ENCODE results near the gene EHF.

The EHF gene

GRCh38 chr11:34636127-34636526 is 15.2 kb downstream of the EHF start:
- no peak for DNase-seq (ENCODE audit: low spot score)
- Histone ChIP-seq H3K4me2 (ENCODE audit: insufficient read depth, low read length, poor library complexity, severe bottlenecking) (no peak overlapping the region), H3K36me3 (replicated peaks in 1 of 2; ENCODE audit: control insufficient read depth in 2 of 2, insufficient read depth in 2 of 2, low read length in 2 of 2) (no peaks in the 10 kb centered on the region), H2AFZ (ENCODE audit: low read length) (no peak overlapping the region), H3K9me3 (replicated peaks in 1 of 2; ENCODE audit: control insufficient read depth in 2 of 2, insufficient read depth in 1 of 2, low read depth in 1 of 2, low read length in 2 of 2) (no peaks in the 10 kb centered on the region), H3K18ac (ENCODE audit: low read length) (no peak overlapping the region), H2BK12ac (ENCODE audit: low read length) (no peak overlapping the region), H2BK15ac (ENCODE audit: low read length) (no peak overlapping the region), H3K27me3 (ENCODE audit: control insufficient read depth in 3 of 3, insufficient read depth in 3 of 3, low read depth in 1 of 3, low read length in 3 of 3) (no peaks in the 10 kb centered on the region), H3K4me3 (ENCODE audit: low read length in 2 of 2) (no peak overlapping the region), H2BK120ac (ENCODE audit: low read depth, low read length) (no peak overlapping the region), H4K8ac (ENCODE audit: low read depth, low read length) (no peak overlapping the region), H3K27ac (replicated peaks; ENCODE audit: low read length) (no peak overlapping the region), H2AK5ac (ENCODE audit: low read depth, low read length) (no peak overlapping the region), H3K14ac (ENCODE audit: low read length) (no peak overlapping the region), H3K4me1 (ENCODE audit: control insufficient read depth in 2 of 2, insufficient read depth in 1 of 2, low read depth in 1 of 2, low read length in 2 of 2) (peaks cover 9% of the 10 kb centered on the region in 2 donors), H3K79me1 (ENCODE audit: low read depth, low read length) (no peaks in the 10 kb centered on the region), H3K9ac (ENCODE audit: low read depth, low read length, poor library complexity) (no peak overlapping the region), H3K23ac (ENCODE audit: low read depth, low read length, poor library complexity) (no peak overlapping the region), H4K91ac (ENCODE audit: low read depth, low read length, poor library complexity) (no peak overlapping the region), H2BK5ac (ENCODE audit: low read length) (no peak overlapping the region), H3K4ac (ENCODE audit: low read length) (no peak overlapping the region)
- WGBS, 2 donors (ENCODE audit: extremely low coverage in 2 of 2, insufficient read length in 2 of 2, insufficient replicate concordance in 1 of 2), result no CpG with 5 or more reads among the region's 1 CpG

DNA sequence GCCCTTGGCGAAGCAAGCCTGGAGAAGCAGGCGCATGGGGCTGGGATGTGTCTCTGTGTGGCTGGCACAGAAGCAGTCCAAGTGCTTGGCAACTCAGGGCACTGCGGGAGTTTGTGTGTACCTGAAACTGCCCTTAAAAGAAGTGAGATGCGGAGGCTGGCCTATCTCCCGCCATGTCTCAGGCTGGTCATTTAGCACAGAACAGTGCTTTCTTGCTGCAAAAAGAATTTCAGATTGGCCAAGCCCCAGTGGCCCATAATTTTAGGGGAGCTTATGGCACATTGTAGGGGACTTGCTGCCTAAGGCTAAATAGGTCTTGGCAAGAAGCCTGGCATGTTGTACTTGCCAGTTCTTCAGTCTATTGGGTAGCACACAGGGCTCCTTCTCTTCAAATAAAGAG is 16.4 kb downstream of the EHF start:
- Histone ChIP-seq H3K4me3 (ENCODE audit: low read length in 2 of 2) (no peak overlapping the region), H2AFZ (ENCODE audit: low read length) (no peak overlapping the region), H3K27ac (replicated peaks; ENCODE audit: low read length) (no peak overlapping the region), H3K9ac (ENCODE audit: low read depth, low read length, poor library complexity) (no peak overlapping the region), H2AK5ac (ENCODE audit: low read depth, low read length) (peak overlapping the region; percentile 14), H3K4me2 (ENCODE audit: insufficient read depth, low read length, poor library complexity, severe bottlenecking) (no peak overlapping the region), H2BK120ac (ENCODE audit: low read depth, low read length) (no peak overlapping the region), H4K8ac (ENCODE audit: low read depth, low read length) (no peak overlapping the region), H2BK12ac (ENCODE audit: low read length) (no peak overlapping the region), H3K4ac (ENCODE audit: low read length) (no peak overlapping the region), H3K23ac (ENCODE audit: low read depth, low read length, poor library complexity) (peak overlapping the region; percentile 18), H3K79me1 (ENCODE audit: low read depth, low read length) (no peaks in the 10 kb centered on the region), H4K91ac (ENCODE audit: low read depth, low read length, poor library complexity) (no peak overlapping the region), H3K27me3 (ENCODE audit: control insufficient read depth in 3 of 3, insufficient read depth in 3 of 3, low read depth in 1 of 3, low read length in 3 of 3) (no peaks in the 10 kb centered on the region), H3K36me3 (replicated peaks in 1 of 2; ENCODE audit: control insufficient read depth in 2 of 2, insufficient read depth in 2 of 2, low read length in 2 of 2) (no peaks in the 10 kb centered on the region), H3K14ac (ENCODE audit: low read length) (no peak overlapping the region), H3K9me3 (replicated peaks in 1 of 2; ENCODE audit: control insufficient read depth in 2 of 2, insufficient read depth in 1 of 2, low read depth in 1 of 2, low read length in 2 of 2) (no peaks in the 10 kb centered on the region), H2BK15ac (ENCODE audit: low read length) (no peak overlapping the region), H2BK5ac (ENCODE audit: low read length) (no peak overlapping the region), H3K18ac (ENCODE audit: low read length) (peak overlapping the region; percentile 66), H3K4me1 (ENCODE audit: control insufficient read depth in 2 of 2, insufficient read depth in 1 of 2, low read depth in 1 of 2, low read length in 2 of 2) (peaks cover 6% of the 10 kb centered on the region in 2 donors)
- no CpG with 5 or more reads among the region's 5 CpGs for WGBS, 2 donors (ENCODE audit: extremely low coverage in 2 of 2, insufficient read length in 2 of 2, insufficient replicate concordance in 1 of 2)
- no peak for DNase-seq (ENCODE audit: low spot score)

DNA sequence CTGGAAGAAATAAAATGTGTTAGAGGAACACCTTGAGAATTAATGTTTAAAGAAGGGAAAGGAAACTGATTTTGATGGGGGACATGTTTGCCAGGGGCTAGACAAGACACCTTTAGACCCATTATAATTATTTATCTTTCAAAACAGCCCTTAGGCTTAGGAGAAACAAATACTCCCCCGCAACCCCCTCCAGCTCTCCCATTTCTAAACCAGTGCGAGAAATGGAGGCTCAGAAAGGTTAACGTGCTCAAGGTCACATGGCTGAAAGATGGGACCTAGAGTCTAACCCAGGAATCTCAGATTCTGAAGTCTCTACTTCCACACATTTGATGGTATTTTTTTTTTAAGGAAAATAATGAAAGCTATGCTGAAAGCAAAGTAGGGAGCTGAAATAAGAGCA is 18.0 kb downstream of the EHF start:
- no peak overlapping the region for H3K4ac ChIP-seq (ENCODE audit: low read length)
- H3K9ac ChIP-seq (ENCODE audit: low read depth, low read length, poor library complexity), result no peak overlapping the region
- no peak overlapping the region for H2BK120ac ChIP-seq (ENCODE audit: low read depth, low read length)
- no peaks in the 10 kb centered on the region for H3K79me1 ChIP-seq (ENCODE audit: low read depth, low read length)
- no peak overlapping the region for H4K91ac ChIP-seq (ENCODE audit: low read depth, low read length, poor library complexity)
- H3K23ac ChIP-seq (ENCODE audit: low read depth, low read length, poor library complexity), result no peak overlapping the region
- H2BK15ac ChIP-seq (ENCODE audit: low read length), result no peak overlapping the region
- no peaks in the 10 kb centered on the region for H3K36me3 ChIP-seq (replicated peaks in 1 of 2; ENCODE audit: control insufficient read depth in 2 of 2, insufficient read depth in 2 of 2, low read length in 2 of 2)
- WGBS, 2 donors (ENCODE audit: extremely low coverage in 2 of 2, insufficient read length in 2 of 2, insufficient replicate concordance in 1 of 2), result no CpG with 5 or more reads among the region's 3 CpGs
- no peak overlapping the region for H4K8ac ChIP-seq (ENCODE audit: low read depth, low read length)
- H3K27ac ChIP-seq (replicated peaks; ENCODE audit: low read length), result no peak overlapping the region
- no peak overlapping the region for H3K18ac ChIP-seq (ENCODE audit: low read length)
- no peak overlapping the region for H2AFZ ChIP-seq (ENCODE audit: low read length)
- no peaks in the 10 kb centered on the region for H3K9me3 ChIP-seq (replicated peaks in 1 of 2; ENCODE audit: control insufficient read depth in 2 of 2, insufficient read depth in 1 of 2, low read depth in 1 of 2, low read length in 2 of 2)
- peaks cover 2% of the 10 kb centered on the region in 2 donors for H3K4me1 ChIP-seq (ENCODE audit: control insufficient read depth in 2 of 2, insufficient read depth in 1 of 2, low read depth in 1 of 2, low read length in 2 of 2)
- DNase-seq (ENCODE audit: low spot score), result no peak
- H3K14ac ChIP-seq (ENCODE audit: low read length), result no peak overlapping the region
- H2AK5ac ChIP-seq (ENCODE audit: low read depth, low read length), result no peak overlapping the region
- no peak overlapping the region for H2BK12ac ChIP-seq (ENCODE audit: low read length)
- H3K27me3 ChIP-seq (ENCODE audit: control insufficient read depth in 3 of 3, insufficient read depth in 3 of 3, low read depth in 1 of 3, low read length in 3 of 3), result no peaks in the 10 kb centered on the region
- no peak overlapping the region for H3K4me3 ChIP-seq (ENCODE audit: low read length in 2 of 2)
- H3K4me2 ChIP-seq (ENCODE audit: insufficient read depth, low read length, poor library complexity, severe bottlenecking), result no peak overlapping the region
- no peak overlapping the region for H2BK5ac ChIP-seq (ENCODE audit: low read length)

GRCh38 chr11:34639545-34639944 is 18.7 kb downstream of the EHF start:
- Histone ChIP-seq H4K91ac (ENCODE audit: low read depth, low read length, poor library complexity) (no peak overlapping the region), H3K18ac (ENCODE audit: low read length) (peak overlapping the region; percentile 72), H2BK5ac (ENCODE audit: low read length) (no peak overlapping the region), H3K4ac (ENCODE audit: low read length) (no peak overlapping the region), H3K27ac (replicated peaks; ENCODE audit: low read length) (no peak overlapping the region), H2BK15ac (ENCODE audit: low read length) (no peak overlapping the region), H3K23ac (ENCODE audit: low read depth, low read length, poor library complexity) (no peak overlapping the region), H3K79me1 (ENCODE audit: low read depth, low read length) (no peaks in the 10 kb centered on the region), H4K8ac (ENCODE audit: low read depth, low read length) (no peak overlapping the region), H3K4me3 (ENCODE audit: low read length in 2 of 2) (no peak overlapping the region), H3K4me2 (ENCODE audit: insufficient read depth, low read length, poor library complexity, severe bottlenecking) (no peak overlapping the region), H2AFZ (ENCODE audit: low read length) (no peak overlapping the region), H2BK12ac (ENCODE audit: low read length) (no peak overlapping the region), H3K27me3 (ENCODE audit: control insufficient read depth in 3 of 3, insufficient read depth in 3 of 3, low read depth in 1 of 3, low read length in 3 of 3) (no peaks in the 10 kb centered on the region), H3K9me3 (replicated peaks in 1 of 2; ENCODE audit: control insufficient read depth in 2 of 2, insufficient read depth in 1 of 2, low read depth in 1 of 2, low read length in 2 of 2) (no peaks in the 10 kb centered on the region), H3K4me1 (ENCODE audit: control insufficient read depth in 2 of 2, insufficient read depth in 1 of 2, low read depth in 1 of 2, low read length in 2 of 2) (peaks cover 4 to 5% of the 10 kb centered on the region in 2 donors), H2AK5ac (ENCODE audit: low read depth, low read length) (no peak overlapping the region), H2BK120ac (ENCODE audit: low read depth, low read length) (no peak overlapping the region), H3K9ac (ENCODE audit: low read depth, low read length, poor library complexity) (no peak overlapping the region), H3K36me3 (replicated peaks in 1 of 2; ENCODE audit: control insufficient read depth in 2 of 2, insufficient read depth in 2 of 2, low read length in 2 of 2) (no peaks in the 10 kb centered on the region), H3K14ac (ENCODE audit: low read length) (no peak overlapping the region)
- WGBS, 2 donors (ENCODE audit: extremely low coverage in 2 of 2, insufficient read length in 2 of 2, insufficient replicate concordance in 1 of 2), result no CpG with 5 or more reads among the region's 4 CpGs
- no peak for DNase-seq (ENCODE audit: low spot score)
